ENCODE data around the gene ZNF555. TPM values are rescaled to one million over a fixed set of nuclear protein-coding genes. Genes with fewer than 3 reads are reported as not detected.
A peak's percentile ranks its signal among the peaks of the same experiment; 100 is the strongest.
"Not testable (repeated sequence)": the region's sequence is repeated elsewhere in the genome, so short reads cannot be mapped to it uniquely, and the experiment has no call there.

The ZNF555 gene
- total and polyA plus RNA-seq, 2 experiments from 2014 or later: 2.7 to 7.4 TPM

DNA sequence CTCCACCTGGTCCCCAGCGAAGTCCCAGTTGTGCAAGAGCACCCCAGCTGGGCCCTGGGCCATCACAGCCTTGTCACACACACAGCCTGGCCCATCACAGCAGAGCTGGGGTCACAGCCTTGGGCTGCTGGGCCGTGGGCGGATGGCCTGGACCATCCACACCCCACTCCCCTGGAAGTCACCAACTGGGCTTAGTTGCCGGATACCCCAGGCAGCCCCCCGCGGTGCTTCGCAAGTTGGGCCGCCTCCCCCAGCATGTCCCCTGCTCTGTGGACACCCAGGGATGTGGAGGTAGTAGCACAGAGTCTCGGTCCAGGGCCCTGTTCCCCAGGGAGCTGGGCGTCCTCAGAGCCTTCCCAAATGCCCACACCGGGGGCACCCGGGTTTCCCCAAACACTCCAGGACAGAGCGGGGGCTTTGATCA, 26.1 kb upstream of the ZNF555 start:
- Histone ChIP-seq H3K27ac (no peak overlapping the region), H3K4me1 (ENCODE audit: insufficient read depth) (no peaks in the 10 kb centered on the region), H3K9me3 (ENCODE audit: low read depth) (no peaks in the 10 kb centered on the region), H4K20me1 (ENCODE audit: insufficient read depth, poor library complexity, severe bottlenecking) (no peaks in the 10 kb centered on the region), H3K36me3 (replicated peaks; ENCODE audit: insufficient read depth, low read depth) (no peaks in the 10 kb centered on the region), H3K9me2 (replicated peaks; ENCODE audit: insufficient read depth) (no peaks in the 10 kb centered on the region), H2AFZ (no peak overlapping the region), H3K4me2 (no peak overlapping the region), H3K79me2 (peaks cover 3% of the 10 kb centered on the region), H3K4me3 (no peak overlapping the region), H3K27me3 (no peaks in the 10 kb centered on the region)
- WGBS (ENCODE audit: low lambda C conversion rate, missing lambda C conversion rate): 98% methylated on average over 13 of the region's 13 CpGs
- no peak for DNase-seq (ENCODE audit: low spot score)
- TF ChIP-seq, protein P1, sequence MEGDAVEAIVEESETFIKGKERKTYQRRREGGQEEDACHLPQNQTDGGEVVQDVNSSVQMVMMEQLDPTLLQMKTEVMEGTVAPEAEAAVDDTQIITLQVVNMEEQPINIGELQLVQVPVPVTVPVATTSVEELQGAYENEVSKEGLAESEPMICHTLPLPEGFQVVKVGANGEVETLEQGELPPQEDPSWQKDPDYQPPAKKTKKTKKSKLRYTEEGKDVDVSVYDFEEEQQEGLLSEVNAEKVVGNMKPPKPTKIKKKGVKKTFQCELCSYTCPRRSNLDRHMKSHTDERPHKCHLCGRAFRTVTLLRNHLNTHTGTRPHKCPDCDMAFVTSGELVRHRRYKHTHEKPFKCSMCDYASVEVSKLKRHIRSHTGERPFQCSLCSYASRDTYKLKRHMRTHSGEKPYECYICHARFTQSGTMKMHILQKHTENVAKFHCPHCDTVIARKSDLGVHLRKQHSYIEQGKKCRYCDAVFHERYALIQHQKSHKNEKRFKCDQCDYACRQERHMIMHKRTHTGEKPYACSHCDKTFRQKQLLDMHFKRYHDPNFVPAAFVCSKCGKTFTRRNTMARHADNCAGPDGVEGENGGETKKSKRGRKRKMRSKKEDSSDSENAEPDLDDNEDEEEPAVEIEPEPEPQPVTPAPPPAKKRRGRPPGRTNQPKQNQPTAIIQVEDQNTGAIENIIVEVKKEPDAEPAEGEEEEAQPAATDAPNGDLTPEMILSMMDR (IDR thresholded peaks at IDR 0.05; ENCODE audit: poor library complexity): no peak
- TF ChIP-seq EZH2 (IDR thresholded peaks at IDR 0.05; ENCODE audit: borderline replicate concordance) (no peak), EZH2phosphoT487 (IDR thresholded peaks at IDR 0.05; ENCODE audit: low read depth, severe bottlenecking, unreplicated experiment) (no peak)

DNA sequence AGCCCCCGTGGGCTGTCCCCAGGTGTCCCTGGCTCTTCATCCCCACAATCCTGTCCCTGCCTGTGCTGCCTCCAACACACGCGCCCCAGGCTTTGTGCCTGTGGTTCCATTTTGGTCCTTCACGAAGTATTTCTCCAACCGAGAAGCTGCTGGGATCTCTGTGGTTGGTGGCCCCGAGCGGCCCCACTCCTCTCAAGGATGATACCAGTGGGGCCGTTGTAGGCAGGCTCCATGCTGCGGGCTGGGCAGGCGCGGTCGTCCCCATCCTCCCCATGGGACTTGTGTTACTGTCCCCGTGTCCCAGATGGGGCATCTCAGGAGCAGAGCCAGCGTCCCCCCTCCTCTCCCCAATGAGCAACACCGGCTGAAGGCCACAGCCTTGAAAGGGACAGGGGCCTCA, 25.4 kb upstream of the ZNF555 start:
- WGBS (ENCODE audit: low lambda C conversion rate, missing lambda C conversion rate): 94% methylated on average over 15 of the region's 15 CpGs

DNA sequence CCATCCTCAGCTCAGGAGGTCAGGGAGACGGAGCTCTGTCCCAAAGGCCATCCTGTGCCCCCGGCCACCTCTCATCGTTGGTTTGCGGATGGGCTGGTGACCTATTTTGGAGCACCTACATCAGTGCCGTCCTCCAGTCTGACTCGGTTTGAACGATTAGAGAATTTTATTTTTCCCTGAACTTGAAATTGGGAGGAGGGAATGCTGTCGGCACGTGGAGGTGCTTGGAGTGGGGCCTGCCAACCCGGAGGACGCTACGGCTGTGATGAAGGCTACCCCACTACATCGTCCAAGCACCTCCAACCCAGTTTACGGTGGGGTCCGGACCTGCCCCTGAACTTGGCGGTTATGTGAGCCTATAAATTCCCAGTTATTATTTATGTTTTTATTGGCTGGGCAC, 24.6 kb upstream of the ZNF555 start:
- 92% methylated on average over 16 of the region's 16 CpGs for WGBS (ENCODE audit: low lambda C conversion rate, missing lambda C conversion rate)
- Histone ChIP-seq H3K27ac (no peak overlapping the region), H3K27me3 (no peaks in the 10 kb centered on the region), H3K79me2 (peaks cover 16% of the 10 kb centered on the region), H2AFZ (peak overlapping the region; percentile 29), H3K4me1 (ENCODE audit: insufficient read depth) (peaks cover 4% of the 10 kb centered on the region), H3K9me2 (replicated peaks; ENCODE audit: insufficient read depth) (no peaks in the 10 kb centered on the region), H4K20me1 (ENCODE audit: insufficient read depth, poor library complexity, severe bottlenecking) (no peaks in the 10 kb centered on the region), H3K36me3 (replicated peaks; ENCODE audit: insufficient read depth, low read depth) (no peaks in the 10 kb centered on the region), H3K4me2 (peak overlapping the region; percentile 61), H3K4me3 (no peak overlapping the region), H3K9me3 (ENCODE audit: low read depth) (no peaks in the 10 kb centered on the region)
- TF ChIP-seq EZH2 (IDR thresholded peaks at IDR 0.05; ENCODE audit: borderline replicate concordance): no peak
- no peak for TF ChIP-seq EZH2phosphoT487 (IDR thresholded peaks at IDR 0.05; ENCODE audit: low read depth, severe bottlenecking, unreplicated experiment)
- TF ChIP-seq, protein P1 (IDR thresholded peaks at IDR 0.05; ENCODE audit: poor library complexity): no peak
- DNase-seq (ENCODE audit: low spot score): no peak

More for the DNA sequence above, 25.4 kb upstream of the ZNF555 start:
- DNase-seq (ENCODE audit: low spot score): no peak
- Histone ChIP-seq H3K4me1 (ENCODE audit: insufficient read depth) (peaks cover 3% of the 10 kb centered on the region), H3K4me3 (no peak overlapping the region), H3K79me2 (peaks cover 9% of the 10 kb centered on the region), H3K9me3 (ENCODE audit: low read depth) (no peaks in the 10 kb centered on the region), H3K27me3 (no peaks in the 10 kb centered on the region), H4K20me1 (ENCODE audit: insufficient read depth, poor library complexity, severe bottlenecking) (no peaks in the 10 kb centered on the region), H3K27ac (no peak overlapping the region), H3K4me2 (no peak overlapping the region), H3K36me3 (replicated peaks; ENCODE audit: insufficient read depth, low read depth) (no peaks in the 10 kb centered on the region), H3K9me2 (replicated peaks; ENCODE audit: insufficient read depth) (no peaks in the 10 kb centered on the region), H2AFZ (no peak overlapping the region)
- TF ChIP-seq EZH2phosphoT487 (IDR thresholded peaks at IDR 0.05; ENCODE audit: low read depth, severe bottlenecking, unreplicated experiment) (no peak), EZH2 (IDR thresholded peaks at IDR 0.05; ENCODE audit: borderline replicate concordance) (no peak)
- TF ChIP-seq, protein P1 (IDR thresholded peaks at IDR 0.05; ENCODE audit: poor library complexity): no peak

DNA sequence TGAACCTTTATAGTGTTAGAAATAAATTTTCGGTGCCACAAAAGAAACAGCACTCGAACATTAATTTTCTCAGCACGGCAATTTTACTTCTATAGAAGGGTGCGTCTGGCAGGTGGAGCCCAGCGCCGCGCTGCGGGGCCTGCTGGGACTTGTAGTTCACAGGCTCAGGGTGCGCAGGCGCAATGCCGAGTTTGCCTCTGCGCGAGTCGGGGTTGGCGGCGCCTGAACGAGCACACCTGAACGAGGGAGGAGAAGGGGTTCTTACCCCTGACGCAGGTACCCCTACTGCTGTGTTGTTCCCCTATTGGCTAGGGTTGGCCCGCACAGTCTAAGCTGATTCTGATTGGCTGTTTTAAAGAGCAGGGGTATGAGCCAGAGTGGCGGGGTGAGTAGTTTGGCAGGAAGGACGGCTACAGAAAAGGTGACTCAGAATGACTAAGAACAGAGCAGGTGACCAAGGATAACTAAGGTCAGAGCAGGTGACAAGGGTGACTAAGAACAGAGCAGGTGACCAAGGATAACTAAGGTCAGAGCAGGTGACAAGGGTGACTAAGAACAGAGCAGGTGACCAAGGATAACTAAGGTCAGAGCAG, 23.9 kb upstream of the ZNF555 start:
- peak overlapping the region; percentile 29 for H2AFZ ChIP-seq
- H4K20me1 ChIP-seq (ENCODE audit: insufficient read depth, poor library complexity, severe bottlenecking); H3K9me3 ChIP-seq (ENCODE audit: low read depth); H3K27me3 ChIP-seq; H3K9me2 ChIP-seq (replicated peaks; ENCODE audit: insufficient read depth); H3K36me3 ChIP-seq (replicated peaks; ENCODE audit: insufficient read depth, low read depth); H3K4me3 ChIP-seq; H3K4me1 ChIP-seq (ENCODE audit: insufficient read depth): not testable (repeated sequence)
- peaks cover 22% of the 10 kb centered on the region for H3K79me2 ChIP-seq
- 29% methylated on average over 22 of the region's 22 CpGs for WGBS (ENCODE audit: low lambda C conversion rate, missing lambda C conversion rate)
- peak overlapping the region; percentile 58 for H3K27ac ChIP-seq
- DNase-seq (ENCODE audit: low spot score): peak; percentile 90
- H3K4me2 ChIP-seq: peak overlapping the region; percentile 61

Data from hepatocyte (in vitro differentiated cells).